GM23248 (cell line): ENCODE data around the gene PLEKHA6. TPM values are rescaled to one million over a fixed set of nuclear protein-coding genes. Genes with fewer than 3 reads are reported as not detected.

ENCODE experiments used
- DNase-seq: peaks from one replicate; pipeline ENCODE4 v3.0.0-alpha.2; 2015
- H2AFZ ChIP-seq: fragments of 200-600 bp; sonication (generic); 2 replicates; pipeline ENCODE4 v1.6.1; 2016; ENCODE audit warnings: antibody characterized with exemption
- H3F3A ChIP-seq: fragments of 200-600 bp; sonication (generic); 2 replicates; pipeline ENCODE4 v1.6.1; 2016; ENCODE audit warnings: mild to moderate bottlenecking, antibody characterized with exemption, mixed run types; ENCODE audit not compliant: insufficient read depth
- H3K27ac ChIP-seq: fragments of 200-600 bp; sonication (generic); 2 replicates; pipeline ENCODE4 v1.5.1; 2016; ENCODE audit warnings: mild to moderate bottlenecking
- H3K27me3 ChIP-seq: fragments of 200-600 bp; sonication (generic); replicated peaks from 2 replicates; pipeline ENCODE4 v1.6.1; 2016; ENCODE audit warnings: mild to moderate bottlenecking; ENCODE audit not compliant: insufficient read depth
- H3K36me3 ChIP-seq: fragments of 200-600 bp; sonication (generic); 2 replicates; pipeline ENCODE4 v1.6.1; 2016; ENCODE audit warnings: low read depth, mild to moderate bottlenecking
- H3K4me1 ChIP-seq: fragments of 200-600 bp; sonication (generic); 2 replicates; pipeline ENCODE4 v1.6.1; 2016; ENCODE audit warnings: mild to moderate bottlenecking; ENCODE audit not compliant: insufficient read depth
- H3K4me2 ChIP-seq: fragments of 200-600 bp; sonication (generic); one replicate; pipeline ENCODE4 v1.6.1; 2016; ENCODE audit warnings: mild to moderate bottlenecking; ENCODE audit not compliant: unreplicated experiment
- H3K4me3 ChIP-seq: fragments of 200-600 bp; sonication (generic); 2 replicates; pipeline ENCODE4 v1.5.1; 2016; ENCODE audit warnings: mild to moderate bottlenecking
- H3K79me2 ChIP-seq: fragments of 200-600 bp; sonication (generic); 2 replicates; pipeline ENCODE4 v1.6.1; 2016; ENCODE audit warnings: mild to moderate bottlenecking; ENCODE audit not compliant: insufficient read depth
- H3K9ac ChIP-seq: fragments of 200-600 bp; sonication (generic); 2 replicates; pipeline ENCODE4 v1.6.1; 2016; ENCODE audit warnings: mild to moderate bottlenecking
- H3K9me2 ChIP-seq: fragments of 200-600 bp; sonication (generic); 2 replicates; pipeline ENCODE4 v1.6.1; 2016; ENCODE audit warnings: mixed run types, mild to moderate bottlenecking, moderate library complexity; ENCODE audit not compliant: insufficient read depth
- H3K9me3 ChIP-seq: fragments of 200-600 bp; sonication (generic); one replicate; pipeline ENCODE4 v1.6.1; 2017; ENCODE audit warnings: low read depth
- H4K20me1 ChIP-seq: fragments of 200-600 bp; sonication (generic); 2 replicates; pipeline ENCODE4 v1.6.0; 2016; ENCODE audit not compliant: insufficient read depth
- EZH2 ChIP-seq: fragments of 200-600 bp; sonication (generic); IDR thresholded peaks from 2 replicates; pipeline ENCODE4 v1.6.1; 2018; ENCODE audit warnings: antibody characterized with exemption, mild to moderate bottlenecking; ENCODE audit not compliant: insufficient read depth, poor library complexity, severe bottlenecking
- EZH2phosphoT487 ChIP-seq: fragments of 200-600 bp; sonication (generic); IDR thresholded peaks from 2 replicates; pipeline ENCODE4 v1.6.1; 2018; ENCODE audit warnings: antibody characterized with exemption, moderate library complexity, mild to moderate bottlenecking, low read depth; ENCODE audit not compliant: insufficient read depth
- WGBS, 2 experiments: methylation state at CpG; one replicate each; pipeline ENCODE4 v1.1.6; 2015 to 2017; ENCODE audit warnings: low lambda C conversion rate in 2 of 2, low coverage in 1 of 2; ENCODE audit errors: missing lambda C conversion rate in 2 of 2; 5-methylcytosine and 5-hydroxymethylcytosine counted together
- in situ Hi-C: fragments of 300-500 bp; cut with MboI; formaldehyde crosslinking; loops from 2 replicates; pipeline ENCODE4 v1.15.0; 2020
- polyA plus RNA-seq: library from polyadenylated mRNA; unstranded; fragments of >200 nt; fragmentation: Nextera tagmentation; extraction: Ambion mirVana; gene quantifications from 2 replicates; pipeline ENCODE4 v1.2.1, GENCODE V29; 2016
- total RNA-seq: library from RNA; depleted of rRNA; stranded (reverse); fragments of >200 nt; shearing (Covaris generic); gene quantifications from 2 replicates; pipeline ENCODE4 v1.2.3, GENCODE V29; 2014

Gene PLEKHA6
- total and polyA plus RNA-seq, 2 experiments from 2014 or later = 4.5 to 7.3 TPM

DNA sequence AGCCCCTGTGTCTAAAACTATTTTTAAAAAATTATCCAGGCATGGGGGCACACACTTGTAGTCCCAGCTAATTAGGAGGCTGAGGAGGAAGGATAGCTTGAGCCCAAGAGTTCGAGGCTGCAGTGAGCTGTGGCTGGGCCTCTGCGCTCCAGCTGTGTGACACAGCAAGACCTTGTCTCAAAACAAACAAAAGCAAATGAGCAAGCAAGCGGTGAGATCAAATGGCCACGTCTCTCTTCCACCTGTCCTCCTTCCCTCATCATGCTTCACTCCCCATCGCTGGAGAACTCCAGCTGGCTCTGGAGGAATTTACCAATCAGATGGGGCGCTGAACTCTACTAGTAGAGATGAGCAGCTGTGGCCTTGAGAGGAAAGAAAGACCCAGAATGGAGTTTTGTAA is 179.6 kb downstream of the PLEKHA6 start:
- Histone ChIP-seq H3K9me3 (no peaks in the 10 kb centered on the region), H3K4me3 (no peak overlapping the region), H3K27ac (no peak overlapping the region), H3K9ac (no peak overlapping the region), H3F3A (no peaks in the 10 kb centered on the region), H3K36me3 (no peaks in the 10 kb centered on the region), H3K79me2 (no peaks in the 10 kb centered on the region), H3K9me2 (no peaks in the 10 kb centered on the region), H3K4me2 (no peak overlapping the region), H3K4me1 (no peaks in the 10 kb centered on the region), H2AFZ (no peak overlapping the region), H4K20me1 (no peaks in the 10 kb centered on the region), H3K27me3 (0 out of 2 replicates have a peak, but pooled peaks cover 3% of the 10 kb centered on the region)
- 73 to 82% methylated on average over 6 of the region's 6 CpGs for WGBS, 2 experiments
- TF ChIP-seq EZH2 (no peak), EZH2phosphoT487 (no peak)
- in situ Hi-C loops = no loop called here
- no peak for DNase-seq

- no peaks in the 10 kb centered on the region for H3F3A ChIP-seq
- no peaks in the 10 kb centered on the region for H3K9me3 ChIP-seq
- TF ChIP-seq EZH2 (no peak), EZH2phosphoT487 (no peak)
- no peak overlapping the region for H3K9ac ChIP-seq
- no peak overlapping the region for H3K4me3 ChIP-seq
- H3K4me2 ChIP-seq = no peak overlapping the region
- H3K9me2 ChIP-seq = no peaks in the 10 kb centered on the region
- H3K27me3 ChIP-seq = 0 out of 2 replicates have a peak, but pooled peaks cover 3% of the 10 kb centered on the region
- H3K79me2 ChIP-seq = no peaks in the 10 kb centered on the region
- 58 to 68% methylated on average over 7 of the region's 7 CpGs for WGBS, 2 experiments
- in situ Hi-C loops = no loop called here
- no peak overlapping the region for H2AFZ ChIP-seq
- no peaks in the 10 kb centered on the region for H4K20me1 ChIP-seq
- H3K4me1 ChIP-seq = no peaks in the 10 kb centered on the region
- DNase-seq = no peak
- no peak overlapping the region for H3K27ac ChIP-seq
- no peaks in the 10 kb centered on the region for H3K36me3 ChIP-seq
Measured at GRCh38 chr1:204178487-204179281, 181.0 kb downstream of the PLEKHA6 start.

DNA sequence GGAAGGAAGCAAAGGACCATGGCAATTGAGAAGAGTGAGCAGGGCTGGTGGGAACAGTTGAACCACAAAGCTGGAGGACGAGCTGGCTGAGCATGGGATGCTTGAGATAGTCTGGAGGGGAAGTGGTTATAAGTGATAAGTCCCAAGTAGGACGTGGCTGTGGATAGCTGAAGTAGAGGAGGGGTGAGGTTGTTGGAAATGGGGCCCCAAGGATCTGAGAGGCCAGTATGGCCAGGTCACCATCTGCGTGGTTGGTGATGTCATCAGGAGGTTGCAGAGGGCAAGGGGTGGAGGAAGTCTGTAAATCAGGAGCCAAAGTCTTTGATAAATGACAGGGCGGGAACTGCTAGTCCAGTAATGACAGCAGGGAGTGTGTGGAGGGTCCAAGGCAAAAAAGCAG is 182.6 kb downstream of the PLEKHA6 start:
- Histone ChIP-seq H2AFZ (no peak overlapping the region), H4K20me1 (no peaks in the 10 kb centered on the region), H3K4me1 (peaks cover 7% of the 10 kb centered on the region), H3F3A (peaks cover 5% of the 10 kb centered on the region; the same call in 1 of the 2 replicates), H3K36me3 (no peaks in the 10 kb centered on the region), H3K9me2 (no peaks in the 10 kb centered on the region), H3K9me3 (no peaks in the 10 kb centered on the region), H3K4me3 (no peak overlapping the region), H3K27ac (no peak overlapping the region), H3K27me3 (0 out of 2 replicates have a peak, but pooled peaks cover 3% of the 10 kb centered on the region), H3K79me2 (no peaks in the 10 kb centered on the region), H3K4me2 (no peak overlapping the region), H3K9ac (no peak overlapping the region)
- 37 to 46% methylated on average over 4 of the region's 4 CpGs for WGBS, 2 experiments
- in situ Hi-C loops = no loop called here
- TF ChIP-seq EZH2 (no peak), EZH2phosphoT487 (no peak)
- DNase-seq = no peak

GRCh38 chr1:204176049-204176448 is 183.7 kb downstream of the PLEKHA6 start:
- Histone ChIP-seq H3K9me3 (no peaks in the 10 kb centered on the region), H3K4me1 (peaks cover 13% of the 10 kb centered on the region)
- 93 to 94% methylated on average over 5 of the region's 5 CpGs for WGBS, 2 experiments

More at GRCh38 chr1:204176049-204176448, 183.7 kb downstream of the PLEKHA6 start:
- Histone ChIP-seq H3K9ac (no peak overlapping the region), H3K79me2 (no peaks in the 10 kb centered on the region), H3K36me3 (no peaks in the 10 kb centered on the region), H3K27me3 (0 out of 2 replicates have a peak, but pooled peaks cover 3% of the 10 kb centered on the region), H3K4me3 (no peak overlapping the region), H3K9me2 (no peaks in the 10 kb centered on the region), H4K20me1 (no peaks in the 10 kb centered on the region), H2AFZ (no peak overlapping the region), H3F3A (peaks cover 12% of the 10 kb centered on the region; the same call in 1 of the 2 replicates), H3K27ac (no peak overlapping the region), H3K4me2 (no peak overlapping the region)
- in situ Hi-C loops = no loop called here
- TF ChIP-seq EZH2 (no peak), EZH2phosphoT487 (no peak)
- DNase-seq = no peak
